ENCODE data around the gene STRN3.

- TF ChIP-seq EP300 (IDR thresholded peaks at IDR 0.05) (no peak), CTCF (IDR thresholded peaks at IDR 0.05) (no peak), POLR2AphosphoS5 (IDR thresholded peaks at IDR 0.05) (no peak), POLR2A (IDR thresholded peaks at IDR 0.05) (no peak)
Measured at GRCh38 chr14:30940886-30941285, 85.3 kb downstream of the STRN3 start.
